ENCODE data around the gene PEX5L. TPM values are rescaled to one million over a fixed set of nuclear protein-coding genes. Genes with fewer than 3 reads are reported as not detected.

Gene PEX5L
- polyA plus RNA-seq, 2 of the 4 experiments (the other 2 are of a cell fraction) = 0.06 to 0.08 TPM

DNA sequence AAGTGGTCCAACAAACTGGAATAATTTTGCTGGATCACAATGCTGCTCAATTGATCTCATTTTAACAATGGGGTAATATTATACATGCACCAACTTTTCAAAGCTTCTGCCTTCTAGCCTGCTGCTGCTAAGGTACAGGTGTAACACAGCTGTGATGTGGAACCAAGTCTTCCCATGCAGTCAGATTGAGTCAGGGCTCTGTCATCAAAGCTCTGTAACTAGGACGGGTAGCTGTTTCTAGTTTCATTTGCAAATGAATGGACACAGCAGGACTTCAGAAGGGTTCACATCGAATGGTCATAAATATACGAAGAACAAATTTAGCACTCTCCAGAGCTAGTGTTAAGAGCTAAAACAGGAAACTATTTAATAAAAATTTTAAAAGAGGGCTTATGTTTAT is 194.7 kb downstream of the PEX5L start:
- ChIA-PET POLR2A (no interaction called here), CTCF (no interaction called here)
- Histone ChIP-seq H3K4me2 (no peak overlapping the region), H3K27ac (no peak overlapping the region), H3K9me3 (no peaks in the 10 kb centered on the region), H3K4me3 (no peak overlapping the region), H3K4me1 (no peaks in the 10 kb centered on the region)
- WGBS (ENCODE audit: missing lambda C conversion rate) = 55% methylated on average over 3 of the region's 3 CpGs
- no peak for FAIRE-seq
- TF ChIP-seq CBX2 (IDR thresholded peaks at IDR 0.05; ENCODE audit: borderline replicate concordance, low read depth) (no peak), HOXB13 (CRISPR knock-in tag; IDR thresholded peaks at IDR 0.05; ENCODE audit: low read depth) (no peak), NPAS2 (CRISPR knock-in tag; IDR thresholded peaks at IDR 0.05; ENCODE audit: borderline replicate concordance) (no peak), KDM5A (IDR thresholded peaks at IDR 0.05) (no peak), RFX5 (IDR thresholded peaks at IDR 0.05) (no peak), EP300 (IDR thresholded peaks at IDR 0.05) (no peak), HOXB5 (CRISPR knock-in tag; IDR thresholded peaks at IDR 0.05) (no peak)
- TF ChIP-seq, protein P1, sequence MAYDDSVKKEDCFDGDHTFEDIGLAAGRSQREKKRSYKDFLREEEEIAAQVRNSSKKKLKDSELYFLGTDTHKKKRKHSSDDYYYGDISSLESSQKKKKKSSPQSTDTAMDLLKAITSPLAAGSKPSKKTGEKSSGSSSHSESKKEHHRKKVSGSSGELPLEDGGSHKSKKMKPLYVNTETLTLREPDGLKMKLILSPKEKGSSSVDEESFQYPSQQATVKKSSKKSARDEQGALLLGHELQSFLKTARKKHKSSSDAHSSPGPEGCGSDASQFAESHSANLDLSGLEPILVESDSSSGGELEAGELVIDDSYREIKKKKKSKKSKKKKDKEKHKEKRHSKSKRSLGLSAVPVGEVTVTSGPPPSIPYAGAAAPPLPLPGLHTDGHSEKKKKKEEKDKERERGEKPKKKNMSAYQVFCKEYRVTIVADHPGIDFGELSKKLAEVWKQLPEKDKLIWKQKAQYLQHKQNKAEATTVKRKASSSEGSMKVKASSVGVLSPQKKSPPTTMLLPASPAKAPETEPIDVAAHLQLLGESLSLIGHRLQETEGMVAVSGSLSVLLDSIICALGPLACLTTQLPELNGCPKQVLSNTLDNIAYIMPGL (CRISPR knock-in tag; IDR thresholded peaks at IDR 0.05; ENCODE audit: borderline replicate concordance) = no peak
- TF ChIP-seq, protein P2, sequence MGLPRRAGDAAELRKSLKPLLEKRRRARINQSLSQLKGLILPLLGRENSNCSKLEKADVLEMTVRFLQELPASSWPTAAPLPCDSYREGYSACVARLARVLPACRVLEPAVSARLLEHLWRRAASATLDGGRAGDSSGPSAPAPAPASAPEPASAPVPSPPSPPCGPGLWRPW (IDR thresholded peaks at IDR 0.05) = no peak
- TF ChIP-seq, protein P3, sequence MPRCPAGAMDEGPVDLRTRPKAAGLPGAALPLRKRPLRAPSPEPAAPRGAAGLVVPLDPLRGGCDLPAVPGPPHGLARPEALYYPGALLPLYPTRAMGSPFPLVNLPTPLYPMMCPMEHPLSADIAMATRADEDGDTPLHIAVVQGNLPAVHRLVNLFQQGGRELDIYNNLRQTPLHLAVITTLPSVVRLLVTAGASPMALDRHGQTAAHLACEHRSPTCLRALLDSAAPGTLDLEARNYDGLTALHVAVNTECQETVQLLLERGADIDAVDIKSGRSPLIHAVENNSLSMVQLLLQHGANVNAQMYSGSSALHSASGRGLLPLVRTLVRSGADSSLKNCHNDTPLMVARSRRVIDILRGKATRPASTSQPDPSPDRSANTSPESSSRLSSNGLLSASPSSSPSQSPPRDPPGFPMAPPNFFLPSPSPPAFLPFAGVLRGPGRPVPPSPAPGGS (IDR thresholded peaks at IDR 0.05) = no peak
- no peak for ATAC-seq
- DNase-seq (ENCODE audit: low read depth in 1 of 2, low spot score in 1 of 2) = no peak

DNA sequence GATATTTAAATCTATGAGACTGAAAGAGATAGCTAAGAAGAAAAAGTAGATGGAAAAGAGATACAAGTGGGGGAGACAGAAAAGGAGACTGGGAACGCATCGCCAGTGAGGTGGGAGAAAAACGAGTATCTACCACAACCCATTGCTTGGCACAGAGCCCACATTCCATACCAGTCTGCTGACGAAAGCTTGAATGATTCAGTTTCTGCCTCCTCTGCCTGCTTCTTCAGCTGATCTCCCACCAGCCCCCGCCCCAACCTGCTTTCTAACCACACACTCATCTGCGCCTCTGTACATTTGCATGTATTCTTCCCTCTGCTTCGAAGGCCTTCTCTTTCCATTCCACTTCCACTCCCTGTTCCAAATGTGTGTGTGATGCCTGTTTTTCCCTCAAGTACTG is 195.8 kb downstream of the PEX5L start:
- FAIRE-seq = no peak
- ChIA-PET POLR2A (no interaction called here), CTCF (no interaction called here)
- Histone ChIP-seq H3K4me2 (no peak overlapping the region), H3K27ac (no peak overlapping the region), H3K4me3 (no peak overlapping the region), H3K9me3 (no peaks in the 10 kb centered on the region), H3K4me1 (no peaks in the 10 kb centered on the region)
- no peak for TF ChIP-seq TP53 (CRISPR knock-in tag; IDR thresholded peaks at IDR 0.05)
- no peak for TF ChIP-seq MYC (IDR thresholded peaks at IDR 0.05; ENCODE audit: borderline replicate concordance, low read length)
- no peak for TF ChIP-seq HEYL (CRISPR knock-in tag; IDR thresholded peaks at IDR 0.05)
- no peak for TF ChIP-seq SREBF2 (IDR thresholded peaks at IDR 0.05)
- TF ChIP-seq POLR2A (IDR thresholded peaks at IDR 0.05; ENCODE audit: low read length) = no peak
- TF ChIP-seq HDAC2 (IDR thresholded peaks at IDR 0.05) = no peak
- no peak for TF ChIP-seq CHD2 (IDR thresholded peaks at IDR 0.05; ENCODE audit: low read length, partially characterized antibody)
- TF ChIP-seq, protein P4, sequence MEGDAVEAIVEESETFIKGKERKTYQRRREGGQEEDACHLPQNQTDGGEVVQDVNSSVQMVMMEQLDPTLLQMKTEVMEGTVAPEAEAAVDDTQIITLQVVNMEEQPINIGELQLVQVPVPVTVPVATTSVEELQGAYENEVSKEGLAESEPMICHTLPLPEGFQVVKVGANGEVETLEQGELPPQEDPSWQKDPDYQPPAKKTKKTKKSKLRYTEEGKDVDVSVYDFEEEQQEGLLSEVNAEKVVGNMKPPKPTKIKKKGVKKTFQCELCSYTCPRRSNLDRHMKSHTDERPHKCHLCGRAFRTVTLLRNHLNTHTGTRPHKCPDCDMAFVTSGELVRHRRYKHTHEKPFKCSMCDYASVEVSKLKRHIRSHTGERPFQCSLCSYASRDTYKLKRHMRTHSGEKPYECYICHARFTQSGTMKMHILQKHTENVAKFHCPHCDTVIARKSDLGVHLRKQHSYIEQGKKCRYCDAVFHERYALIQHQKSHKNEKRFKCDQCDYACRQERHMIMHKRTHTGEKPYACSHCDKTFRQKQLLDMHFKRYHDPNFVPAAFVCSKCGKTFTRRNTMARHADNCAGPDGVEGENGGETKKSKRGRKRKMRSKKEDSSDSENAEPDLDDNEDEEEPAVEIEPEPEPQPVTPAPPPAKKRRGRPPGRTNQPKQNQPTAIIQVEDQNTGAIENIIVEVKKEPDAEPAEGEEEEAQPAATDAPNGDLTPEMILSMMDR (IDR thresholded peaks at IDR 0.05) = no peak
- no peak for TF ChIP-seq EHF (CRISPR knock-in tag; IDR thresholded peaks at IDR 0.05)
- no peak for TF ChIP-seq RARB (CRISPR knock-in tag; IDR thresholded peaks at IDR 0.05)
- TF ChIP-seq CBX8 (IDR thresholded peaks at IDR 0.05) = no peak
- no peak for TF ChIP-seq ZFP36 (IDR thresholded peaks at IDR 0.05; ENCODE audit: borderline replicate concordance, partially characterized antibody)
- no peak for TF ChIP-seq POLR2AphosphoS2 (conservative IDR thresholded peaks at IDR 0.05; ENCODE audit: low read length)
- no peak for TF ChIP-seq FOSB (CRISPR knock-in tag; IDR thresholded peaks at IDR 0.05)
- TF ChIP-seq ZNF302 (CRISPR knock-in tag; IDR thresholded peaks at IDR 0.05) = no peak
- no peak for TF ChIP-seq EP300 (IDR thresholded peaks at IDR 0.05)
- TF ChIP-seq ZC3H11A (IDR thresholded peaks at IDR 0.05) = no peak
- no peak for TF ChIP-seq BHLHE40 (IDR thresholded peaks at IDR 0.05; ENCODE audit: low read depth, low read length)
- TF ChIP-seq ZSCAN20 (CRISPR knock-in tag; IDR thresholded peaks at IDR 0.05) = no peak
- peak in 1 of 2 experiments; percentile 12 for DNase-seq (ENCODE audit: low read depth in 1 of 2, low spot score in 1 of 2)
- WGBS (ENCODE audit: missing lambda C conversion rate) = 38% methylated on average over 7 of the region's 7 CpGs
- ATAC-seq = no peak

Measured in A549 (cell line).